DND-41 (cell line): Measurements from ENCODE around the gene PLEKHG5.

Experiments
- ATAC-seq: fragments of 200-7000 bp; cut with Tn5 transposase; 3 replicates; pipeline ENCODE4 v1.9.1; 2021; ENCODE audit warnings: low read depth; ENCODE audit not compliant: insufficient read depth
- DNase-seq: peaks from one replicate; pipeline ENCODE4 v3.0.0-alpha.2; 2020
- H2AFZ ChIP-seq: 2 replicates; pipeline ENCODE4 v1.6.0; 2012; ENCODE audit warnings: low read depth, low read length
- H3K27ac ChIP-seq: 2 replicates; pipeline ENCODE4 v1.5.1; 2012; ENCODE audit warnings: low read length, inconsistent platforms
- H3K27me3 ChIP-seq: fragments of 200-600 bp; sonication (generic); 2 replicates; pipeline ENCODE4 v1.6.0; 2012; ENCODE audit warnings: low read length, mild to moderate bottlenecking, inconsistent platforms; ENCODE audit not compliant: insufficient read depth, poor library complexity
- H3K36me3 ChIP-seq: 2 replicates; pipeline ENCODE4 v1.5.1; 2012; ENCODE audit warnings: low read length, inconsistent platforms; ENCODE audit not compliant: insufficient read depth
- H3K4me1 ChIP-seq: 2 replicates; pipeline ENCODE4 v1.5.1; 2012; ENCODE audit warnings: mild to moderate bottlenecking, low read length; ENCODE audit not compliant: insufficient read depth
- H3K4me2 ChIP-seq: 2 replicates; pipeline ENCODE4 v1.6.0; 2012; ENCODE audit warnings: mild to moderate bottlenecking, moderate library complexity, low read length, inconsistent platforms; ENCODE audit not compliant: insufficient read depth
- H3K4me3 ChIP-seq, 2 experiments: fragments of 200-600 bp in 1 of 2; shearing (Covaris generic) in 1 of 2; 2 replicates each; pipeline ENCODE4 v1.5.1; 2012 to 2016; ENCODE audit warnings: inconsistent platforms in 2 of 2, low read length in 2 of 2, mild to moderate bottlenecking in 2 of 2, low read depth in 1 of 2, moderate library complexity in 1 of 2
- H3K79me2 ChIP-seq: 2 replicates; pipeline ENCODE4 v1.6.0; 2012; ENCODE audit warnings: low read length, inconsistent platforms; ENCODE audit not compliant: insufficient read depth
- H3K9ac ChIP-seq: 2 replicates; pipeline ENCODE4 v1.6.0; 2012; ENCODE audit warnings: low read depth, mild to moderate bottlenecking, inconsistent platforms, low read length, moderate library complexity
- H3K9me3 ChIP-seq: 2 replicates; pipeline ENCODE4 v1.5.1; 2012; ENCODE audit warnings: low read length, moderate library complexity, mild to moderate bottlenecking, inconsistent platforms; ENCODE audit not compliant: insufficient read depth, severe bottlenecking
- H4K20me1 ChIP-seq: 2 replicates; pipeline ENCODE4 v1.6.0; 2012; ENCODE audit warnings: low read length; ENCODE audit not compliant: insufficient read depth
- EZH2 ChIP-seq: IDR thresholded peaks from 3 replicates; pipeline ENCODE4 v1.6.1; 2012; ENCODE audit warnings: borderline replicate concordance, low read depth, mild to moderate bottlenecking, moderate library complexity, low read length, inconsistent platforms; ENCODE audit not compliant: severe bottlenecking
- TF ChIP-seq, protein P1 (sequence below): IDR thresholded peaks from 2 replicates; pipeline ENCODE4 v1.5.1; 2012; ENCODE audit warnings: borderline replicate concordance, low read length, moderate library complexity, mild to moderate bottlenecking; ENCODE audit not compliant: poor library complexity, severe bottlenecking; ENCODE audit errors: extremely low read depth

PLEKHG5 gene

DNA sequence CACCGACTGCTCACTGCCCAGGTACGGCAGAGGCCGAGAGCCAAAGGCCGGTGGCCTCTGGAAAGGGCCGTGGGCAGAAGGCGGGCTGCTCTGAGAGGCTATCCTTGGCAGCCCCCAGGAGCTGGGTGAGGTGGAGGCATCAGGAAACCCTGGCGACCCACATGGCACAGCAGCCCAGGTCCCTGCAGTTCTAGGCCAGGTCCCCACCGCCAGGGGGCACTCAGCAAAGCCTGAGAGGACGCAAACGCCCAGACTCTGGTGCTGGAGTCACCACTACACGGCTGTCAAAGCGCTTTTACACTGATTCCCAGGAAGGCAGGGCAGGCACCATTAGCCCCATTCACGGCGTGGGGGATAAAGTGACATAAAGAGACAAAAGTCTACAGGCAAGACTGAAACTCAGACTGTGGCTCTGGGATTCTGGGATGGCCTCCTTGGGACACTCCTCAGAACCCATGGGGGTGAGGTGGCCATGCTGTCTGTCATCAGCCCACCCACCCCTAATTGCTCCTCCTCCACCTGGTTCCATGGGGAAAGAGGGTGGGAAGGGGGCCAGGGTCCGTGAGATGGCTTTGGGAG lies 4.9 kb downstream of the PLEKHG5 start:
- 0 out of 2 replicates have a peak overlapping the region, but pooled peaks have one; percentile 51 for H2AFZ ChIP-seq
- ATAC-seq, result peak; percentile 71

DNA sequence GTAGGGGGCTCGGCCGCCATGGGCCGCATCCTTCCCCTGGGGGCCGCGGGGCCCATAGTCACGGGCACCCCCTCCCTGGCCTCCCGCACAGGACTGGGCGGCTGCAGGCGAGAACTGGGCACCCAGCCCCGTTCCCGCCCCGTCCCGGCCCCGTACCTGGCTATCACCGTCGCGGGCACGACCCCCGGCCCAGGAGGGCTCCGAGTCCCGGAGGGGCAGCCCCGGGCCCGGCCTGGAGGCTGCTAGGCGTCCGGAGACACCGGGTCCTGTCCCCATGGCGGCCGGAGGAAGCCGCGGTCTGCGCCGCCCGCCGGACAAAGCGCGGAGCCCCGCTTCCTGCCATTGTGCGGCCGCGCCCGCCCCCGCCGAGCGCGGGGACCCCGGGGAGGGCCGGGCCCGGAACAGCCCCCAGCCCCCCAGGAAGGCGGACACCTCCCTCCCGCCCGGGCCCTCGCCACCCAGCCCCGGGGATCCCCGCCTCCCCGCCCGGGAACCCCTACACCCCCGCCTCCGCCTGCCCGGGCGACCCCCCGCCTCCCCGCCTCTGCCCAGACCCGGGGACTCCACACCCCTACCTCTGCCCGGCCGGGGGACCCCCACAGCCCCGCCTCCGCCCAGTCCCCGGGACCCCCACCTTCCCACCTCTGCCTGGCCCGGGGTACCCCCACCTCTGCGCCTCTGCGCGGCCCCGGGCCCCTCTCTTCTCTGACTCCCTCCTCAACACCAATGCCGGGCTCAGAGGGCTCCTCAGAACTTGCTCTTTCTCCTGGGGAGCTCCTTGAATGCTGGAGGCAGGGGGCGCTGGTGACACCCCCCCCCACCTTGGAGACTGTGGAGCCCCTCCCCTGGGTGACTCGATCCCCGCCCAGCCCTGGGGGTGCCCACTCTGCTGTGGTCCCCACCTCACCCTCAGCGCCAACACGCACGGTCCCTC lies 6.0 kb downstream of the PLEKHG5 start:
- Histone ChIP-seq H3K9me3 (no peaks in the 10 kb centered on the region), H3K9ac (no peak overlapping the region), H3K4me3 (no peak overlapping the region), H4K20me1 (peaks cover 5% of the 10 kb centered on the region; the same call in 1 of the 2 replicates), H3K27me3 (no peaks in the 10 kb centered on the region), H3K79me2 (no peaks in the 10 kb centered on the region), H3K4me2 (no peak overlapping the region), H3K4me1 (peaks cover 18% of the 10 kb centered on the region), H3K27ac (no peak overlapping the region), H2AFZ (no peak overlapping the region), H3K36me3 (no peaks in the 10 kb centered on the region)
- ATAC-seq (no peak), DNase-seq (no peak)
- TF ChIP-seq, protein P1, sequence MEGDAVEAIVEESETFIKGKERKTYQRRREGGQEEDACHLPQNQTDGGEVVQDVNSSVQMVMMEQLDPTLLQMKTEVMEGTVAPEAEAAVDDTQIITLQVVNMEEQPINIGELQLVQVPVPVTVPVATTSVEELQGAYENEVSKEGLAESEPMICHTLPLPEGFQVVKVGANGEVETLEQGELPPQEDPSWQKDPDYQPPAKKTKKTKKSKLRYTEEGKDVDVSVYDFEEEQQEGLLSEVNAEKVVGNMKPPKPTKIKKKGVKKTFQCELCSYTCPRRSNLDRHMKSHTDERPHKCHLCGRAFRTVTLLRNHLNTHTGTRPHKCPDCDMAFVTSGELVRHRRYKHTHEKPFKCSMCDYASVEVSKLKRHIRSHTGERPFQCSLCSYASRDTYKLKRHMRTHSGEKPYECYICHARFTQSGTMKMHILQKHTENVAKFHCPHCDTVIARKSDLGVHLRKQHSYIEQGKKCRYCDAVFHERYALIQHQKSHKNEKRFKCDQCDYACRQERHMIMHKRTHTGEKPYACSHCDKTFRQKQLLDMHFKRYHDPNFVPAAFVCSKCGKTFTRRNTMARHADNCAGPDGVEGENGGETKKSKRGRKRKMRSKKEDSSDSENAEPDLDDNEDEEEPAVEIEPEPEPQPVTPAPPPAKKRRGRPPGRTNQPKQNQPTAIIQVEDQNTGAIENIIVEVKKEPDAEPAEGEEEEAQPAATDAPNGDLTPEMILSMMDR, result no peak
- TF ChIP-seq EZH2, result no peak

More for the DNA sequence above, 4.9 kb downstream of the PLEKHG5 start:
- no peak overlapping the region for H3K9ac ChIP-seq
- TF ChIP-seq, protein P1, result peak; percentile 93
- TF ChIP-seq EZH2, result no peak
- 0 out of 2 replicates have a peak overlapping the region, but pooled peaks have one; percentile 1 for H3K4me2 ChIP-seq
- H3K4me1 ChIP-seq, result peaks cover 27% of the 10 kb centered on the region
- no peaks in the 10 kb centered on the region for H3K36me3 ChIP-seq
- H3K27ac ChIP-seq, result no peak overlapping the region
- H3K4me3 ChIP-seq, result no peak overlapping the region
- no peaks in the 10 kb centered on the region for H3K27me3 ChIP-seq
- no peaks in the 10 kb centered on the region for H3K9me3 ChIP-seq
- DNase-seq, result peak; percentile 84
- H4K20me1 ChIP-seq, result peaks cover 5% of the 10 kb centered on the region; the same call in 1 of the 2 replicates
- H3K79me2 ChIP-seq, result no peaks in the 10 kb centered on the region

DNA sequence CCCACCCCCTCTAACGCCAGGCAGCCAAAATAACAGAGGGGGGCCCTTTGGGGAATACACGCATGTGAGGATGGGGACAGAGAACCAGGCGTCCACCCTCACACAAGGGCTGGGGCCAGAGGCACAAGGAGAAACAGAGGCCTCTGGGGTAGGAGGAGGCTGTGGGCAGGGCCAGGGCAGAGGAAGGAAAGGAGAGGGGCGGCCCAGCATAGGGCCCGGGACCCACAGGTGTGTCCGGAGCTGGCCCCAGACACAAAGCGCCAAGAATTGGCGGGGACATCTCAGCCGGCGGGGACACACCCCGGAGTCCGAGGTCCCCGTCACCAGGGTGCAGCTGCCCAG lies 6.7 kb downstream of the PLEKHG5 start:
- Histone ChIP-seq H3K9me3 (no peaks in the 10 kb centered on the region), H3K9ac (no peak overlapping the region), H3K27me3 (no peaks in the 10 kb centered on the region), H3K79me2 (no peaks in the 10 kb centered on the region), H2AFZ (no peak overlapping the region), H3K4me3 (no peak overlapping the region), H3K27ac (no peak overlapping the region), H4K20me1 (peaks cover 5% of the 10 kb centered on the region; the same call in 1 of the 2 replicates), H3K4me1 (peaks cover 13% of the 10 kb centered on the region), H3K4me2 (no peak overlapping the region), H3K36me3 (no peaks in the 10 kb centered on the region)
- TF ChIP-seq EZH2, result no peak
- TF ChIP-seq, protein P1, result no peak
- no peak for ATAC-seq
- no peak for DNase-seq
